ENCODE measurements around the gene KAT6B. TPM values are rescaled to one million over a fixed set of nuclear protein-coding genes. Genes with fewer than 3 reads are reported as not detected.

KAT6B gene
- total and polyA plus RNA-seq, 2 donors (not counting 1 experiment from before 2014, with no cell fraction given) = 8.6 to 111 TPM

DNA sequence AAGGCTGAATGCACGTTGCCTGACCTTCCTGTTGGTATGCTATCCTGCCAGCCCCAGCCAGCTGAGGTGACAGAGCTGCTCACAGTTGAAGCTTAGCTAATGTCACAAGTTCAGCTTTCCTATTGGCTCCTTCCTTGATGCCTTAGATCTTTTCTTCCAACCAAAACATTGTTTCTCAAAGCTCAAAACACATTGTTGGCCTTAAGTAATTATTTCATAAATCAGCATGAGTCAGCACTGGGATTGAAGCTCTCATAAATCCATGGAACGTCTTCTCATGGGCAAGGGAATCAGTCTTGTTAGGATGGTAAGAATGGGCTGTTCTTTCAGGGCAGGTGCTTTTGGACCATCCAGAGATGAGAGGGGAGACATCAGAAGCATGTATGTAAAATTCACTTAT lies 157.0 kb downstream of the KAT6B start:
- no peak overlapping the region for H2AFZ ChIP-seq (ENCODE audit: insufficient read depth, low read depth, low read length, poor library complexity, severe bottlenecking)
- H3K4me1 ChIP-seq (ENCODE audit: control insufficient read depth in 2 of 2, insufficient read depth in 2 of 2, low read length in 2 of 2) = peaks cover 13 to 14% of the 10 kb centered on the region in 2 donors
- no peaks in the 10 kb centered on the region for H3K9me3 ChIP-seq (ENCODE audit: control extremely low read depth in 1 of 3, control insufficient read depth in 2 of 3, insufficient read depth in 1 of 3, low read length in 2 of 3)
- WGBS (ENCODE audit: insufficient coverage) = 96% methylated on average over 2 of the region's 2 CpGs
- Mint-ChIP-seq H3K4me3 (no peak overlapping the region), H3K27me3 (no peaks in the 10 kb centered on the region), H3K9me3 (ENCODE audit: insufficient read depth) (no peaks in the 10 kb centered on the region), H3K27ac (no peak overlapping the region), H3K4me1 (peaks cover 24% of the 10 kb centered on the region)
- H3K79me2 ChIP-seq (ENCODE audit: control insufficient read depth, insufficient read depth, low read length) = no peaks in the 10 kb centered on the region
- no peak for DNase-seq
- POLR2A ChIA-PET = no interaction called here
- H4K20me1 ChIP-seq (ENCODE audit: control insufficient read depth, insufficient read depth, low read length, poor library complexity, severe bottlenecking) = no peaks in the 10 kb centered on the region
- no peak overlapping the region for H3K4me2 ChIP-seq (replicated peaks; ENCODE audit: low read depth, low read length, poor library complexity, severe bottlenecking)
- CTCF ChIA-PET = interaction anchor here (0.5 to 1.6 kb wide), 2 partner anchors 10 to 353 kb away, joined by 3 to 4 read pairs; no protein-coding TSS in a partner anchor
- no peaks in the 10 kb centered on the region for H3K27me3 ChIP-seq (replicated peaks in 1 of 4; ENCODE audit: control extremely low read depth in 1 of 4, control insufficient read depth in 3 of 4, insufficient read depth in 4 of 4, low read length in 3 of 4)
- no peak overlapping the region for H3K4me3 ChIP-seq (ENCODE audit: control extremely low read depth in 1 of 5, extremely low read depth in 1 of 5, insufficient read depth in 1 of 5, low read depth in 2 of 5, low read length in 4 of 5)
- no peak overlapping the region for H3K27ac ChIP-seq (ENCODE audit: low read length in 2 of 2)
- no peak overlapping the region for H3K9ac ChIP-seq (ENCODE audit: low read length)
- peaks cover 3 to 24% of the 10 kb centered on the region in 2 experiments for H3K36me3 ChIP-seq (replicated peaks in 1 of 2; ENCODE audit: control extremely low read depth in 1 of 2, control insufficient read depth in 1 of 2, extremely low read depth in 1 of 2, insufficient read depth in 2 of 2, low read length in 1 of 2)
- no peak for ATAC-seq (ENCODE audit: low read depth)
- TF ChIP-seq EZH2 (IDR thresholded peaks at IDR 0.05; ENCODE audit: borderline replicate concordance, insufficient read depth, low read depth, low read length, poor library complexity, severe bottlenecking) = no peak
- TF ChIP-seq CTCF (IDR thresholded peaks at IDR 0.05) = no peak
- intact Hi-C loops (cut with micrococcal nuclease) = no loop called here

GRCh38 chr10:74987339-74988053 lies 161.1 kb downstream of the KAT6B start:
- WGBS (ENCODE audit: insufficient coverage) = 89% methylated on average over 1 of the region's 4 CpGs
- Histone ChIP-seq H3K27me3 (replicated peaks in 1 of 4; ENCODE audit: control extremely low read depth in 1 of 4, control insufficient read depth in 3 of 4, insufficient read depth in 4 of 4, low read length in 3 of 4) (no peaks in the 10 kb centered on the region), H3K9ac (ENCODE audit: low read length) (no peak overlapping the region), H2AFZ (ENCODE audit: insufficient read depth, low read depth, low read length, poor library complexity, severe bottlenecking) (no peak overlapping the region), H3K9me3 (ENCODE audit: control extremely low read depth in 1 of 3, control insufficient read depth in 2 of 3, insufficient read depth in 1 of 3, low read length in 2 of 3) (no peaks in the 10 kb centered on the region), H3K27ac (ENCODE audit: low read length in 2 of 2) (no peak overlapping the region), H3K36me3 (replicated peaks in 1 of 2; ENCODE audit: control extremely low read depth in 1 of 2, control insufficient read depth in 1 of 2, extremely low read depth in 1 of 2, insufficient read depth in 2 of 2, low read length in 1 of 2) (peaks cover 3 to 36% of the 10 kb centered on the region in 2 experiments), H3K4me3 (ENCODE audit: control extremely low read depth in 1 of 5, extremely low read depth in 1 of 5, insufficient read depth in 1 of 5, low read depth in 2 of 5, low read length in 4 of 5) (no peak overlapping the region), H3K4me2 (replicated peaks; ENCODE audit: low read depth, low read length, poor library complexity, severe bottlenecking) (no peak overlapping the region), H4K20me1 (ENCODE audit: control insufficient read depth, insufficient read depth, low read length, poor library complexity, severe bottlenecking) (no peaks in the 10 kb centered on the region), H3K79me2 (ENCODE audit: control insufficient read depth, insufficient read depth, low read length) (no peaks in the 10 kb centered on the region), H3K4me1 (ENCODE audit: control insufficient read depth in 2 of 2, insufficient read depth in 2 of 2, low read length in 2 of 2) (peaks cover 8 to 10% of the 10 kb centered on the region in 2 donors)
- intact Hi-C loops (cut with micrococcal nuclease) = no loop called here
- Mint-ChIP-seq H3K27me3 (no peaks in the 10 kb centered on the region), H3K27ac (no peak overlapping the region), H3K4me3 (no peak overlapping the region), H3K9me3 (ENCODE audit: insufficient read depth) (no peaks in the 10 kb centered on the region), H3K4me1 (peaks cover 12% of the 10 kb centered on the region)
- POLR2A ChIA-PET = no interaction called here
- no peak for DNase-seq
- CTCF ChIA-PET = interaction anchor here (0.6 to 1.5 kb wide), 3 partner anchors 19 to 249 kb away, joined by 3 read pairs; no protein-coding TSS in a partner anchor
- TF ChIP-seq EZH2 (IDR thresholded peaks at IDR 0.05; ENCODE audit: borderline replicate concordance, insufficient read depth, low read depth, low read length, poor library complexity, severe bottlenecking) = no peak
- TF ChIP-seq CTCF (IDR thresholded peaks at IDR 0.05) = no peak
- no peak for ATAC-seq (ENCODE audit: low read depth)
